Neural cell (in vitro differentiated cells): ENCODE results near the gene KLF13.

ENCODE experiments used
- EP300 ChIP-seq: fragments of 450-650 bp; conservative IDR thresholded peaks from 2 replicates; pipeline ENCODE4 v1.6.1; 2014; ENCODE audit warnings: antibody characterized with exemption, mild to moderate bottlenecking, moderate library complexity; ENCODE audit not compliant: poor library complexity, severe bottlenecking
- POLR2AphosphoS5 ChIP-seq: IDR thresholded peaks from 2 replicates; pipeline ENCODE4 v1.6.1; 2012
- RAD21 ChIP-seq: fragments of 450-650 bp; conservative IDR thresholded peaks from 2 replicates; pipeline ENCODE4 v1.6.1; 2014; ENCODE audit warnings: antibody characterized with exemption, mild to moderate bottlenecking, moderate library complexity
- SMC3 ChIP-seq: fragments of 450-650 bp; conservative IDR thresholded peaks from 2 replicates; pipeline ENCODE4 v1.6.1; 2014; ENCODE audit warnings: antibody characterized with exemption, mild to moderate bottlenecking, moderate library complexity; ENCODE audit not compliant: poor library complexity
- TF ChIP-seq, protein P1 (sequence below): fragments of 450-650 bp; IDR thresholded peaks from 2 replicates; pipeline ENCODE4 v1.5.1; 2014; ENCODE audit warnings: antibody characterized with exemption, mild to moderate bottlenecking, moderate library complexity; ENCODE audit not compliant: poor library complexity, severe bottlenecking
- TF ChIP-seq, protein P2 (sequence below): IDR thresholded peaks from 2 replicates; pipeline ENCODE4 v1.6.1; 2012; ENCODE audit warnings: borderline replicate concordance

DNA sequence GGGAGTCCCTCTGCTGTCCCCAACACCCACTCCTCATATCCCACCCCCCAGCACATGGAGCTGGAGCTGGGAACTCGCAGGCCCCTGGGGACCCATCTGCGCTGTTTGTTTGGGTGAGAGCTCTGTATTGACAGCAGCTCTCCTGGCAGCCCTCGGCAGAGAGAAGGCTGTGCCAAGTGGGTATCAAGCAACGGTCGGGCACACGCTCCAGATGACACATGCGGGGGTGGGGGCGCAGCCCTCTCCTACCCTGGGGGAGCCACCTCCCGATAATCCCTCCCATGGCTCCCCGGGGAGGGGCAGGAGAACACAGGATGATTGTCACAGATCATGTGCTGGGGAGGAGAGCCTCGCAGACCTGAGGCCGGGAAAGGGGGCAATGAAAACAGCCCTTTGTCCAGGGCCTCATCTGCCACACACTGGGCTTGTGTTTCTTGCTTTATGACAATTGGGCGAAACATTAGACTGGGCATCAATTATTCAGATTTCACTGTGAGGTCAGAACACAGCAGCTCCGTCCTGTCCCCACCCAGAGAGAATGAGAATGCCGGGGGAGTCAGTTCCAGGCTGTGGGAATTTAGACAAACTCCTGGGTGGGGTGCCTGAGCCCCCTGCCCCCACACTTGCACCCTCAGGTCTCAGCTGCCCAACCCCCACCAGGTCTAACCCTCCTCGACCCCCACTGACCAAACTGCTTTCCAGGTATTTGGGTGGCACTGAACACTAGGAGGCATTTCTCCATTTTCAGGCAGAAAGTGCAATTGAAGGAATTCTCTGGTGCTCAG is 46.4 kb upstream of the KLF13 start:
- TF ChIP-seq, protein P1, sequence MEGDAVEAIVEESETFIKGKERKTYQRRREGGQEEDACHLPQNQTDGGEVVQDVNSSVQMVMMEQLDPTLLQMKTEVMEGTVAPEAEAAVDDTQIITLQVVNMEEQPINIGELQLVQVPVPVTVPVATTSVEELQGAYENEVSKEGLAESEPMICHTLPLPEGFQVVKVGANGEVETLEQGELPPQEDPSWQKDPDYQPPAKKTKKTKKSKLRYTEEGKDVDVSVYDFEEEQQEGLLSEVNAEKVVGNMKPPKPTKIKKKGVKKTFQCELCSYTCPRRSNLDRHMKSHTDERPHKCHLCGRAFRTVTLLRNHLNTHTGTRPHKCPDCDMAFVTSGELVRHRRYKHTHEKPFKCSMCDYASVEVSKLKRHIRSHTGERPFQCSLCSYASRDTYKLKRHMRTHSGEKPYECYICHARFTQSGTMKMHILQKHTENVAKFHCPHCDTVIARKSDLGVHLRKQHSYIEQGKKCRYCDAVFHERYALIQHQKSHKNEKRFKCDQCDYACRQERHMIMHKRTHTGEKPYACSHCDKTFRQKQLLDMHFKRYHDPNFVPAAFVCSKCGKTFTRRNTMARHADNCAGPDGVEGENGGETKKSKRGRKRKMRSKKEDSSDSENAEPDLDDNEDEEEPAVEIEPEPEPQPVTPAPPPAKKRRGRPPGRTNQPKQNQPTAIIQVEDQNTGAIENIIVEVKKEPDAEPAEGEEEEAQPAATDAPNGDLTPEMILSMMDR, result no peak
- TF ChIP-seq, protein P2, sequence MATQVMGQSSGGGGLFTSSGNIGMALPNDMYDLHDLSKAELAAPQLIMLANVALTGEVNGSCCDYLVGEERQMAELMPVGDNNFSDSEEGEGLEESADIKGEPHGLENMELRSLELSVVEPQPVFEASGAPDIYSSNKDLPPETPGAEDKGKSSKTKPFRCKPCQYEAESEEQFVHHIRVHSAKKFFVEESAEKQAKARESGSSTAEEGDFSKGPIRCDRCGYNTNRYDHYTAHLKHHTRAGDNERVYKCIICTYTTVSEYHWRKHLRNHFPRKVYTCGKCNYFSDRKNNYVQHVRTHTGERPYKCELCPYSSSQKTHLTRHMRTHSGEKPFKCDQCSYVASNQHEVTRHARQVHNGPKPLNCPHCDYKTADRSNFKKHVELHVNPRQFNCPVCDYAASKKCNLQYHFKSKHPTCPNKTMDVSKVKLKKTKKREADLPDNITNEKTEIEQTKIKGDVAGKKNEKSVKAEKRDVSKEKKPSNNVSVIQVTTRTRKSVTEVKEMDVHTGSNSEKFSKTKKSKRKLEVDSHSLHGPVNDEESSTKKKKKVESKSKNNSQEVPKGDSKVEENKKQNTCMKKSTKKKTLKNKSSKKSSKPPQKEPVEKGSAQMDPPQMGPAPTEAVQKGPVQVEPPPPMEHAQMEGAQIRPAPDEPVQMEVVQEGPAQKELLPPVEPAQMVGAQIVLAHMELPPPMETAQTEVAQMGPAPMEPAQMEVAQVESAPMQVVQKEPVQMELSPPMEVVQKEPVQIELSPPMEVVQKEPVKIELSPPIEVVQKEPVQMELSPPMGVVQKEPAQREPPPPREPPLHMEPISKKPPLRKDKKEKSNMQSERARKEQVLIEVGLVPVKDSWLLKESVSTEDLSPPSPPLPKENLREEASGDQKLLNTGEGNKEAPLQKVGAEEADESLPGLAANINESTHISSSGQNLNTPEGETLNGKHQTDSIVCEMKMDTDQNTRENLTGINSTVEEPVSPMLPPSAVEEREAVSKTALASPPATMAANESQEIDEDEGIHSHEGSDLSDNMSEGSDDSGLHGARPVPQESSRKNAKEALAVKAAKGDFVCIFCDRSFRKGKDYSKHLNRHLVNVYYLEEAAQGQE, result no peak
- TF ChIP-seq SMC3, result no peak
- no peak for TF ChIP-seq RAD21
- TF ChIP-seq POLR2AphosphoS5, result no peak
- no peak for TF ChIP-seq EP300
